Measurements from ENCODE around the gene BEND5.
A peak's percentile ranks its signal among the peaks of the same experiment; 100 is the strongest.

Gene BEND5

GRCh38 chr1:48718116-48718630, 58.5 kb downstream of the BEND5 start:
- no peak for DNase-seq

- no peak for DNase-seq
Observed at GRCh38 chr1:48717082-48717481, 59.6 kb downstream of the BEND5 start.

- no peak for DNase-seq
Observed at GRCh38 chr1:48715921-48716320, 60.8 kb downstream of the BEND5 start.

GRCh38 chr1:48710915-48711314, 65.8 kb downstream of the BEND5 start:
- DNase-seq = no peak

GRCh38 chr1:48710318-48710717, 66.4 kb downstream of the BEND5 start:
- no peak for DNase-seq

- no peak for DNase-seq
Observed at GRCh38 chr1:48704736-48705135, 72.0 kb downstream of the BEND5 start.

- no peak for DNase-seq
Observed at GRCh38 chr1:48701445-48701844, 75.2 kb downstream of the BEND5 start.

GRCh38 chr1:48697066-48697707, 79.5 kb downstream of the BEND5 start:
- DNase-seq = peak in 1 of 2 experiments; percentile 41

GRCh38 chr1:48695161-48695560, 81.5 kb downstream of the BEND5 start:
- no peak for DNase-seq

GRCh38 chr1:48693674-48694320, 82.9 kb downstream of the BEND5 start:
- no peak for DNase-seq

- no peak for DNase-seq
Observed at GRCh38 chr1:48693180-48693579, 83.5 kb downstream of the BEND5 start.

- no peak for DNase-seq
Observed at GRCh38 chr1:48692235-48692634, 84.5 kb downstream of the BEND5 start.

- no peak for DNase-seq
Observed at GRCh38 chr1:48691429-48692001, 85.2 kb downstream of the BEND5 start.

- peak; percentile 12 for DNase-seq
Observed at GRCh38 chr1:48688102-48688760, 88.5 kb downstream of the BEND5 start.

- DNase-seq = no peak
Observed at GRCh38 chr1:48687282-48688045, 89.2 kb downstream of the BEND5 start.

GRCh38 chr1:48686159-48686558, 90.5 kb downstream of the BEND5 start:
- no peak for DNase-seq

- DNase-seq = no peak
Observed at GRCh38 chr1:48684381-48684780, 92.3 kb downstream of the BEND5 start.

GRCh38 chr1:48683839-48684238, 92.9 kb downstream of the BEND5 start:
- no peak for DNase-seq

GRCh38 chr1:48681476-48682305, 95.0 kb downstream of the BEND5 start:
- DNase-seq = no peak

GRCh38 chr1:48680411-48681035, 96.2 kb downstream of the BEND5 start:
- DNase-seq = no peak

- no peak for DNase-seq
Observed at GRCh38 chr1:48679859-48680258, 96.8 kb downstream of the BEND5 start.
